Measurements from ENCODE around the gene TGM4.

DNA sequence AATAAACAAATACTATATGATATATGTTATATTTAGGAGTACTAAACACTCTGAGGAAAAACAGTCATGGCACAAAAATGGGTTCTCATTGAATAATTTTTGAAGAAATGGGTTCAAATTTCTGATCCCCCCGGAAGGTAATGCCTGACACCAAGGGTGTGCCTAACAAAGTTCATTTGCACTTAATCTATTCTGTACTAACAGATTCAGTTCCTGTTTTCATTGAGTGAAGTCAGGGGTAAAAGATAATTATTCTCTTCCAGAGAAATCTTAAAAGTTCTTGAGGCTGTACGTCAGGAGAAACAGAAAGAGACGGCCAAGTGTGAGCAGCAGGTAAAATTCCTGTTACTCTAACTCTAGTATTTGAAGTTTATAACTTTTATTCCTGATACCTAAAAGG lies 47.2 kb upstream of the TGM4 start:
- TF ChIP-seq, protein P1, sequence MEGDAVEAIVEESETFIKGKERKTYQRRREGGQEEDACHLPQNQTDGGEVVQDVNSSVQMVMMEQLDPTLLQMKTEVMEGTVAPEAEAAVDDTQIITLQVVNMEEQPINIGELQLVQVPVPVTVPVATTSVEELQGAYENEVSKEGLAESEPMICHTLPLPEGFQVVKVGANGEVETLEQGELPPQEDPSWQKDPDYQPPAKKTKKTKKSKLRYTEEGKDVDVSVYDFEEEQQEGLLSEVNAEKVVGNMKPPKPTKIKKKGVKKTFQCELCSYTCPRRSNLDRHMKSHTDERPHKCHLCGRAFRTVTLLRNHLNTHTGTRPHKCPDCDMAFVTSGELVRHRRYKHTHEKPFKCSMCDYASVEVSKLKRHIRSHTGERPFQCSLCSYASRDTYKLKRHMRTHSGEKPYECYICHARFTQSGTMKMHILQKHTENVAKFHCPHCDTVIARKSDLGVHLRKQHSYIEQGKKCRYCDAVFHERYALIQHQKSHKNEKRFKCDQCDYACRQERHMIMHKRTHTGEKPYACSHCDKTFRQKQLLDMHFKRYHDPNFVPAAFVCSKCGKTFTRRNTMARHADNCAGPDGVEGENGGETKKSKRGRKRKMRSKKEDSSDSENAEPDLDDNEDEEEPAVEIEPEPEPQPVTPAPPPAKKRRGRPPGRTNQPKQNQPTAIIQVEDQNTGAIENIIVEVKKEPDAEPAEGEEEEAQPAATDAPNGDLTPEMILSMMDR (IDR thresholded peaks at IDR 0.05 in 4 of 5, conservative IDR thresholded peaks at IDR 0.05 in 1 of 5), result no peak
- no peak for TF ChIP-seq POLR2A (IDR thresholded peaks at IDR 0.05)

Measured in gastrocnemius medialis (tissue), 4 donors.